Vagina (tissue), 2 donors: ENCODE data around the gene ARHGAP10.

Source experiments
- POLR2A ChIP-seq, 2 donors: fragments of 450-650 bp; IDR thresholded peaks; one replicate each; pipeline ENCODE4 v1.6.1; 2017; ENCODE audit warnings: antibody characterized with exemption in 2 of 2, mild to moderate bottlenecking in 2 of 2, moderate library complexity in 2 of 2
- TF ChIP-seq, protein P1 (sequence below), 3 experiments: fragments of 450-650 bp in 2 of 3; fragments of 200-600 bp in 1 of 3; sonication (generic) in 1 of 3; IDR thresholded peaks; one replicate each; pipeline ENCODE4 v1.5.1; 2017 to 2019; ENCODE audit warnings: antibody characterized with exemption in 3 of 3, mild to moderate bottlenecking in 2 of 3, moderate library complexity in 2 of 3

DNA sequence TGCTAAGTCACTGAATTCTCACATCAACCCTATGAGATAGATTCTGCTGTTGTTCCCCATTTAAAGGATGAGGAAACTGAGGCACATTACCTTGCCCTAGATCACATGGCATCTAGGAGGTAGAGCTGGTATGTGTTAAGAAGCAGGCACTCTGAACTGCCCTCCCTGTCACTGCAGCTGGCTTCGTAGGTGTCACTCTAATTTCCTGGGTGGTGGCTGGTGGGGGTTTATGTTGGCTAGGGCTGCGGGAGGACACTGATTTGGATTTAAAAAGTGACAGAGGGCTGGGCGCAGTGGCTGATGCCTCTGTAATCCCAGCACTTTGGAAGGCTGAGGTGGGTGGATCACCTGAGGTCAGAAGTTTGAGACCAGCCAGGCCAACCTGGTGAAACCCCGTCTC, 93.0 kb downstream of the ARHGAP10 start:
- TF ChIP-seq POLR2A (IDR thresholded peaks at IDR 0.05) = no peak
- TF ChIP-seq, protein P1, sequence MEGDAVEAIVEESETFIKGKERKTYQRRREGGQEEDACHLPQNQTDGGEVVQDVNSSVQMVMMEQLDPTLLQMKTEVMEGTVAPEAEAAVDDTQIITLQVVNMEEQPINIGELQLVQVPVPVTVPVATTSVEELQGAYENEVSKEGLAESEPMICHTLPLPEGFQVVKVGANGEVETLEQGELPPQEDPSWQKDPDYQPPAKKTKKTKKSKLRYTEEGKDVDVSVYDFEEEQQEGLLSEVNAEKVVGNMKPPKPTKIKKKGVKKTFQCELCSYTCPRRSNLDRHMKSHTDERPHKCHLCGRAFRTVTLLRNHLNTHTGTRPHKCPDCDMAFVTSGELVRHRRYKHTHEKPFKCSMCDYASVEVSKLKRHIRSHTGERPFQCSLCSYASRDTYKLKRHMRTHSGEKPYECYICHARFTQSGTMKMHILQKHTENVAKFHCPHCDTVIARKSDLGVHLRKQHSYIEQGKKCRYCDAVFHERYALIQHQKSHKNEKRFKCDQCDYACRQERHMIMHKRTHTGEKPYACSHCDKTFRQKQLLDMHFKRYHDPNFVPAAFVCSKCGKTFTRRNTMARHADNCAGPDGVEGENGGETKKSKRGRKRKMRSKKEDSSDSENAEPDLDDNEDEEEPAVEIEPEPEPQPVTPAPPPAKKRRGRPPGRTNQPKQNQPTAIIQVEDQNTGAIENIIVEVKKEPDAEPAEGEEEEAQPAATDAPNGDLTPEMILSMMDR (IDR thresholded peaks at IDR 0.05) = no peak
